Stomach (tissue), 9 donors: ENCODE measurements around the gene PTX4. TPM values are rescaled to one million over a fixed set of nuclear protein-coding genes. Genes with fewer than 3 reads are reported as not detected.

ENCODE experiments used
- DNase-seq, 2 donors: peaks; one replicate each; pipeline versions ENCODE4 v3.0.0 to v3.0.0-alpha.2; 2013 to 2019
- H3K27ac ChIP-seq, 5 donors: fragments of 200-600 bp in 4 of 5; sonication (generic) in 4 of 5; one replicate each; pipeline ENCODE4 v1.5.1; 2013 to 2019; ENCODE audit warnings: mild to moderate bottlenecking in 1 of 5, moderate library complexity in 1 of 5
- H3K27me3 ChIP-seq, 3 donors: fragments of 200-600 bp; sonication (generic); one replicate each; pipeline ENCODE4 v1.5.1; 2017 to 2019; ENCODE audit warnings: mixed run types in 1 of 3
- H3K36me3 ChIP-seq, 4 donors: fragments of 200-600 bp; sonication (generic); 1 replicate in 3 of 4; 2 replicates in 1 of 4; pipeline ENCODE4 v1.5.1; 2016 to 2019
- H3K4me1 ChIP-seq, 4 donors: fragments of 200-600 bp; sonication (generic); one replicate each; pipeline ENCODE4 v1.5.1; 2016 to 2019
- H3K4me3 ChIP-seq, 4 donors: fragments of 200-600 bp; sonication (generic) in 3 of 4; one replicate each; pipeline ENCODE4 v1.5.1; 2016 to 2019; ENCODE audit warnings: mild to moderate bottlenecking in 1 of 4
- H3K9me3 ChIP-seq, 4 donors: fragments of 200-600 bp; sonication (generic); one replicate each; pipeline ENCODE4 v1.5.1; 2016 to 2019
- EP300 ChIP-seq: sonication (generic); formaldehyde crosslinking; IDR thresholded peaks from one replicate; pipeline ENCODE4 v1.6.1; 2017; ENCODE audit warnings: antibody characterized with exemption
- POLR2A ChIP-seq, 4 donors: fragments of 450-650 bp; IDR thresholded peaks; one replicate each; pipeline ENCODE4 v1.6.1; 2016; ENCODE audit warnings: antibody characterized with exemption in 4 of 4, control low read depth in 2 of 4, mild to moderate bottlenecking in 1 of 4, moderate library complexity in 1 of 4
- POLR2AphosphoS5 ChIP-seq, 3 donors: sonication (generic); formaldehyde crosslinking; IDR thresholded peaks; one replicate each; pipeline ENCODE4 v1.6.1; 2016; ENCODE audit warnings: antibody characterized with exemption in 3 of 3
- WGBS, 5 donors: extraction: QIAGEN DNeasy Blood & Tissue Kit in 3 of 5; methylation state at CpG; one replicate each; pipeline versions ENCODE4 v1.1.5 to v1.1.7; 2013 to 2018; 5-methylcytosine and 5-hydroxymethylcytosine counted together
- intact Hi-C: fragments of 100-400 bp; cut with DNase I; formaldehyde crosslinking; loops from one replicate; pipeline ENCODE4 v1.15.1; 2023; ENCODE audit warnings: low total_unique reads
- polyA plus RNA-seq, 3 donors: library from polyadenylated mRNA; stranded (reverse); fragments of 200-250 nt; gene quantifications; one replicate each; pipeline ENCODE4 v1.2.3, GENCODE V29; 2013
- total RNA-seq, 5 donors: library from RNA; depleted of rRNA; stranded (reverse); fragments of >200 nt; gene quantifications; one replicate each; pipeline versions ENCODE4 v1.1.0 to v1.2.3, GENCODE V29; 2014 to 2016
- TF ChIP-seq, protein P1 (sequence below), 7 experiments: fragments of 450-650 bp in 4 of 7; fragments of 200-600 bp in 3 of 7; sonication (generic) in 3 of 7; IDR thresholded peaks; one replicate each; pipeline ENCODE4 v1.5.1; 2016 to 2019; ENCODE audit warnings: antibody characterized with exemption in 7 of 7, control low read depth in 2 of 7, mild to moderate bottlenecking in 1 of 7
- donor health status: healthy with polysubstance abuse.
- donor health status: Bipolar disorder and iron deficiency.
- donor health status: healthy.

The PTX4 gene
- total and polyA plus RNA-seq, 8 donors = not detected

GRCh38 chr16:1491327-1491726, 2.6 kb upstream of the PTX4 start:
- Histone ChIP-seq H3K27ac (no peak overlapping the region), H3K4me3 (no peak overlapping the region), H3K27me3 (no peaks in the 10 kb centered on the region), H3K4me1 (peaks cover 15 to 32% (median 28%) of the 10 kb centered on the region in 4 donors), H3K9me3 (no peaks in the 10 kb centered on the region), H3K36me3 (peaks cover 4 to 17% (median 15%) of the 10 kb centered on the region in 4 donors)
- DNase-seq = no peak
- 86 to 90% (median 89%) methylated on average over 12 of the region's 12 CpGs for WGBS, 5 donors
- TF ChIP-seq, protein P1, sequence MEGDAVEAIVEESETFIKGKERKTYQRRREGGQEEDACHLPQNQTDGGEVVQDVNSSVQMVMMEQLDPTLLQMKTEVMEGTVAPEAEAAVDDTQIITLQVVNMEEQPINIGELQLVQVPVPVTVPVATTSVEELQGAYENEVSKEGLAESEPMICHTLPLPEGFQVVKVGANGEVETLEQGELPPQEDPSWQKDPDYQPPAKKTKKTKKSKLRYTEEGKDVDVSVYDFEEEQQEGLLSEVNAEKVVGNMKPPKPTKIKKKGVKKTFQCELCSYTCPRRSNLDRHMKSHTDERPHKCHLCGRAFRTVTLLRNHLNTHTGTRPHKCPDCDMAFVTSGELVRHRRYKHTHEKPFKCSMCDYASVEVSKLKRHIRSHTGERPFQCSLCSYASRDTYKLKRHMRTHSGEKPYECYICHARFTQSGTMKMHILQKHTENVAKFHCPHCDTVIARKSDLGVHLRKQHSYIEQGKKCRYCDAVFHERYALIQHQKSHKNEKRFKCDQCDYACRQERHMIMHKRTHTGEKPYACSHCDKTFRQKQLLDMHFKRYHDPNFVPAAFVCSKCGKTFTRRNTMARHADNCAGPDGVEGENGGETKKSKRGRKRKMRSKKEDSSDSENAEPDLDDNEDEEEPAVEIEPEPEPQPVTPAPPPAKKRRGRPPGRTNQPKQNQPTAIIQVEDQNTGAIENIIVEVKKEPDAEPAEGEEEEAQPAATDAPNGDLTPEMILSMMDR (IDR thresholded peaks at IDR 0.05) = no peak
- TF ChIP-seq EP300 (no peak), POLR2A (IDR thresholded peaks at IDR 0.05) (no peak), POLR2AphosphoS5 (IDR thresholded peaks at IDR 0.05) (no peak)
- intact Hi-C loops = no loop called here

DNA sequence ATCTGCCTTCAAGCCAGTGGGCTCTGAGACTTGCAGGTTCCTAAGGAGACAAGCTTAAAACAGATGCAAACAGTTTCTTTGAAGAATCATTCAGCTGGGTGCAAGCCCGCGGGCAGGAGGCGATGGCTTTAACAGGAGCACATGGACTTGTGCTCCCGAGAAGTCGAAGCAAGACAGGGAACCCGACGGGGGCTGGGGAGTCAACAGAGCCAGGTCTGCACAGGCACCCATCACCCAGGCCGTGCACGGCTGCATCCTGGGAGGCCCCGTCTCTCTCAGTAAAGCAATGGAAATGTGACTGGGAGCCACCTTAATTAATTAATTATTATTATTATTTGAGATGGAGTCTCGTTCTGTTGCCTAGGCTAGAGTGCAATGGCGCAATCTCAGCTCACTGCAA, 333 bp upstream of the PTX4 start:
- TF ChIP-seq, protein P1 (IDR thresholded peaks at IDR 0.05) = no peak
- TF ChIP-seq EP300 (no peak), POLR2AphosphoS5 (IDR thresholded peaks at IDR 0.05) (no peak), POLR2A (IDR thresholded peaks at IDR 0.05) (no peak)
- DNase-seq = no peak
- Histone ChIP-seq H3K27ac (no peak overlapping the region), H3K36me3 (no peaks in the 10 kb centered on the region), H3K27me3 (no peaks in the 10 kb centered on the region), H3K4me1 (peaks cover 10 to 15% (median 14%) of the 10 kb centered on the region in 4 donors), H3K4me3 (no peak overlapping the region), H3K9me3 (no peaks in the 10 kb centered on the region)
- intact Hi-C loops = no loop called here
- 90 to 94% (median 94%) methylated on average over 12 of the region's 12 CpGs for WGBS, 5 donors

- H3K27ac ChIP-seq = no peak overlapping the region
- H3K27me3 ChIP-seq = no peaks in the 10 kb centered on the region
- H3K9me3 ChIP-seq = no peaks in the 10 kb centered on the region
- peaks cover 6 to 9% (median 9%) of the 10 kb centered on the region in 4 donors for H3K4me1 ChIP-seq
- no peaks in the 10 kb centered on the region for H3K36me3 ChIP-seq
- no peak for DNase-seq
- TF ChIP-seq EP300 (no peak), POLR2A (IDR thresholded peaks at IDR 0.05) (no peak), POLR2AphosphoS5 (IDR thresholded peaks at IDR 0.05) (no peak)
- TF ChIP-seq, protein P1 (IDR thresholded peaks at IDR 0.05) = no peak
- H3K4me3 ChIP-seq = no peak overlapping the region
- whole genome bisulfite sequencing, 5 donors = 80 to 91% (median 89%) methylated on average over 21 to 24 of the region's 24 CpGs
- intact Hi-C loops = no loop called here
Measured at GRCh38 chr16:1488054-1488601, 616 bp downstream of the PTX4 start.

DNA sequence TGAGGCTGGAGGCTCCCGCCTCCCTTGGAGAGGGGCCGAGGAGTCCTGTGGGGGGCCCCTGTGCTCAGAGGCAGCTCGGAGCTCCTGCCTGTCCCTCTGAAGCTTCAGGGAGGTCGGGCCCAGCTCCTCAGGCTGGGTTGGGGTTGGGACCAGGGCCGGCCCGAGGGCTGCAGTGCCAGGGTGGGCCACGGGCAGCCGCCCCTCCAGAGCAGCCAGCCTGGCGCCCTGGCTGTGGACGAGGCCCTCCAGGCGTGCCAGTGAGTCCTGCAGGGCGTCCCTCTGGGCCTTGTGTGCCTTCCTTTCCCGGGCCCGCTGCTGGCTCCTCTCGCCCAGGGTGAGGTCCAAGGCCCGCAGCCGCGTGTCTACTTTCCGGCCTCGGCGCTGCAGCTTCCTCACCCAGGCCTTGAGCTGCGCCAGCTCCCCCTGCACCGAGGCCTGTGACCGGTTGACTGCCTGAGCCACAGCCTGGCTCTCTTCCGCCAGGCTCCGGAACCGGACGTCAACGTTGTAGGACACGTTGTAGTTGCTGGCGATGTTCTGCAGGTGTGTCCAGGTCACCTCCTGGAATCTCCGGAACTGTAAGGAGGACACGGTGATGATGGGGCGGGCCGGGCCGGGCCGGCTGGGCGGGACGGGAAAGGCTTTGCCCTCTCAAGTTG, 1.2 kb downstream of the PTX4 start:
- WGBS, 5 donors = 80 to 93% (median 89%) methylated on average over 34 to 39 of the region's 39 CpGs
- DNase-seq = no peak
- intact Hi-C loops = no loop called here

More for the DNA sequence above, 1.2 kb downstream of the PTX4 start:
- H3K9me3 ChIP-seq = no peaks in the 10 kb centered on the region
- no peak overlapping the region for H3K27ac ChIP-seq
- no peaks in the 10 kb centered on the region for H3K36me3 ChIP-seq
- H3K4me3 ChIP-seq = no peak overlapping the region
- TF ChIP-seq, protein P1 (IDR thresholded peaks at IDR 0.05) = no peak
- TF ChIP-seq EP300 = no peak
- no peak for TF ChIP-seq POLR2A (IDR thresholded peaks at IDR 0.05)
- TF ChIP-seq POLR2AphosphoS5 (IDR thresholded peaks at IDR 0.05) = no peak
- H3K4me1 ChIP-seq = peaks cover 1 to 4% (median 4%) of the 10 kb centered on the region in 4 donors
- no peaks in the 10 kb centered on the region for H3K27me3 ChIP-seq
